ENCODE data around the gene ZNF319. TPM values are rescaled to one million over a fixed set of nuclear protein-coding genes. Genes with fewer than 3 reads are reported as not detected.

Gene ZNF319
- total and polyA plus RNA-seq, 2 of the 13 experiments (the other 11 are each of a cell fraction or from before 2014, with no cell fraction given), result 2.4 to 3.6 TPM

DNA sequence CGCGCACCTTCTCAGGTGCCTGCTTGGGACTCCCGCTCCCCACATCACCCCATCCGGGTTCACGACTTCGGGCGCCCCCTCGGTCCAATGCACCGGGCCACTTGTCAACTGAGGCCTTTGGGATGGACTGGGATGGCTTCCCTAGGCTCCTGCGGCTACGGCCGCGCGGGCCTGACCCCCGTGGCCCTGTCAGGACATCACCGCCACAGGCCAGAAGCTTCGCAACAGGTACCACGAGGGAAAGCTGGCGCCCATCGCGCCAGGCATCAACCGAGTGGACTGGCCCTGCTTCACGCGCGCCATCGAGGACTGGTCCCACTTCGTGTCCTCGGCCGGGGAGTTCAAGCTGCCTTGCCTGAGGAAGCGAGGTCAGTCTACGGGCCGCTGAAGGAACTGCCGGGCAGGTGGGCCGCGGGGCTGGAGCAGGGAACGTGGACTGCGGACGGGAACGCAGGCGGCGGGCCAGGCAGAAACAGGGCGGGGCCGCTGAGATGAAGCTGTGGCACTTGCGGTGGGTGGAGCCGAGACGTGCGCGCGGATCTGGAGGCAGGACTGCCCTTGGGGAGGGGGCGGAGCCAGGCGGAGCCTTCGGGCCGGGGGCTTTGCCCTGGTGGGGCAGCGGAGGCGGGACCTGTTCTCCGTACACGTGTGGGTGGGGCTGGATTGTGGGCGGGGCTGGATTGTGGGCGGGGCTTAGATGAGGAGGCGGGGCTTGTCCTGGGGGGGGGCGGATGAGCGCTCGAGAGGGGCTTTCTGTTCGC lies 15.8 kb downstream of the ZNF319 start (continued):
- TF ChIP-seq NCOA2 (CRISPR knock-in tag; IDR thresholded peaks at IDR 0.05) (no peak), HIVEP1 (CRISPR knock-in tag; IDR thresholded peaks at IDR 0.05) (peak; percentile 22; the same call in 1 of the 2 replicates), NFKBIZ (CRISPR knock-in tag; IDR thresholded peaks at IDR 0.05) (no peak), ZNF274 (CRISPR knock-in tag; IDR thresholded peaks at IDR 0.05) (0 out of 2 replicates have a peak, but pooled peaks have one; percentile 34), UBTF (CRISPR knock-in tag; IDR thresholded peaks at IDR 0.05) (0 out of 2 replicates have a peak, but pooled peaks have one; percentile 28), CENPBD1 (CRISPR knock-in tag; IDR thresholded peaks at IDR 0.05; ENCODE audit: borderline replicate concordance, low read depth) (no peak), ZNF891 (CRISPR knock-in tag; IDR thresholded peaks at IDR 0.05) (peak; percentile 26; the same call in 1 of the 2 replicates), KDM5B (CRISPR knock-in tag; IDR thresholded peaks at IDR 0.05; ENCODE audit: borderline replicate concordance) (peak; percentile 41; the same call in 1 of the 2 replicates), STAT5B (CRISPR knock-in tag; IDR thresholded peaks at IDR 0.05) (no peak), ZNF180 (CRISPR knock-in tag; IDR thresholded peaks at IDR 0.05; ENCODE audit: borderline replicate concordance, low read depth) (no peak), ZNF816 (CRISPR knock-in tag; IDR thresholded peaks at IDR 0.05; ENCODE audit: borderline replicate concordance) (no peak), ZNF768 (CRISPR knock-in tag; IDR thresholded peaks at IDR 0.05) (peak; percentile 47; the same call in 1 of the 2 replicates), ZNF589 (CRISPR knock-in tag; conservative IDR thresholded peaks at IDR 0.05) (0 out of 2 replicates have a peak, but pooled peaks have one; percentile 30), HNRNPK (IDR thresholded peaks at IDR 0.05; ENCODE audit: low read depth, low read length, poor library complexity, severe bottlenecking) (peak; percentile 33), ZNF343 (CRISPR knock-in tag; IDR thresholded peaks at IDR 0.05) (no peak), ZNF687 (CRISPR knock-in tag; IDR thresholded peaks at IDR 0.05) (peak; percentile 74), ZNF766 (CRISPR knock-in tag; IDR thresholded peaks at IDR 0.05; ENCODE audit: borderline replicate concordance) (no peak)
- TF ChIP-seq, protein P1, sequence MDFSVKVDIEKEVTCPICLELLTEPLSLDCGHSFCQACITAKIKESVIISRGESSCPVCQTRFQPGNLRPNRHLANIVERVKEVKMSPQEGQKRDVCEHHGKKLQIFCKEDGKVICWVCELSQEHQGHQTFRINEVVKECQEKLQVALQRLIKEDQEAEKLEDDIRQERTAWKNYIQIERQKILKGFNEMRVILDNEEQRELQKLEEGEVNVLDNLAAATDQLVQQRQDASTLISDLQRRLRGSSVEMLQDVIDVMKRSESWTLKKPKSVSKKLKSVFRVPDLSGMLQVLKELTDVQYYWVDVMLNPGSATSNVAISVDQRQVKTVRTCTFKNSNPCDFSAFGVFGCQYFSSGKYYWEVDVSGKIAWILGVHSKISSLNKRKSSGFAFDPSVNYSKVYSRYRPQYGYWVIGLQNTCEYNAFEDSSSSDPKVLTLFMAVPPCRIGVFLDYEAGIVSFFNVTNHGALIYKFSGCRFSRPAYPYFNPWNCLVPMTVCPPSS (IDR thresholded peaks at IDR 0.05), result no peak
- TF ChIP-seq, protein P2, sequence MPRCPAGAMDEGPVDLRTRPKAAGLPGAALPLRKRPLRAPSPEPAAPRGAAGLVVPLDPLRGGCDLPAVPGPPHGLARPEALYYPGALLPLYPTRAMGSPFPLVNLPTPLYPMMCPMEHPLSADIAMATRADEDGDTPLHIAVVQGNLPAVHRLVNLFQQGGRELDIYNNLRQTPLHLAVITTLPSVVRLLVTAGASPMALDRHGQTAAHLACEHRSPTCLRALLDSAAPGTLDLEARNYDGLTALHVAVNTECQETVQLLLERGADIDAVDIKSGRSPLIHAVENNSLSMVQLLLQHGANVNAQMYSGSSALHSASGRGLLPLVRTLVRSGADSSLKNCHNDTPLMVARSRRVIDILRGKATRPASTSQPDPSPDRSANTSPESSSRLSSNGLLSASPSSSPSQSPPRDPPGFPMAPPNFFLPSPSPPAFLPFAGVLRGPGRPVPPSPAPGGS (CRISPR knock-in tag; IDR thresholded peaks at IDR 0.05), result no peak
